Brain microvascular endothelial cell (primary cell): ENCODE data around the gene PGC.
A peak's percentile ranks its signal among the peaks of the same experiment; 100 is the strongest.
"Not testable (repeated sequence)": the region's sequence is repeated elsewhere in the genome, so short reads cannot be mapped to it uniquely, and the experiment has no call there.

ENCODE experiments used
- DNase-seq: peaks from one replicate; pipeline ENCODE4 v3.0.0-alpha.2; 2020
- H3K27ac ChIP-seq: fragments of 250-450 bp; sonication (Bioruptor Pico); 2 replicates; pipeline ENCODE4 v1.5.1; 2020; ENCODE audit warnings: mild to moderate bottlenecking, moderate library complexity
- H3K27me3 ChIP-seq: fragments of 250-450 bp; sonication (Bioruptor Pico); replicated peaks from 2 replicates; pipeline ENCODE4 v1.5.1; 2020; ENCODE audit warnings: mild to moderate bottlenecking
- H3K36me3 ChIP-seq: fragments of 250-450 bp; sonication (Bioruptor Pico); replicated peaks from 2 replicates; pipeline ENCODE4 v1.5.1; 2020; ENCODE audit warnings: mild to moderate bottlenecking
- H3K4me3 ChIP-seq: 2 replicates; pipeline ENCODE4 v1.5.1; 2011; ENCODE audit warnings: low read depth, mild to moderate bottlenecking, control low read depth, low read length, moderate library complexity
- in situ Hi-C: cut with HindIII; loops from 2 replicates; pipeline ENCODE4 v1.10.0; 2017; ENCODE audit warnings: low sequenced_read_pairs, low pct_ligation_motif_present
- TF ChIP-seq, protein P1 (sequence below): IDR thresholded peaks from 2 replicates; pipeline ENCODE4 v1.5.1; 2011; ENCODE audit warnings: low read depth, mild to moderate bottlenecking, moderate library complexity, low read length, control low read depth, inconsistent platforms; ENCODE audit errors: missing control alignments

PGC gene

GRCh38 chr6:41770381-41771057 is 23.3 kb upstream of the PGC start:
- no peak for DNase-seq
- H3K36me3 ChIP-seq: peaks cover 13% of the 10 kb centered on the region
- H3K27me3 ChIP-seq: no peaks in the 10 kb centered on the region
- no peak overlapping the region for H3K4me3 ChIP-seq
- no peak overlapping the region for H3K27ac ChIP-seq
- in situ Hi-C loops: no loop called here
- TF ChIP-seq, protein P1, sequence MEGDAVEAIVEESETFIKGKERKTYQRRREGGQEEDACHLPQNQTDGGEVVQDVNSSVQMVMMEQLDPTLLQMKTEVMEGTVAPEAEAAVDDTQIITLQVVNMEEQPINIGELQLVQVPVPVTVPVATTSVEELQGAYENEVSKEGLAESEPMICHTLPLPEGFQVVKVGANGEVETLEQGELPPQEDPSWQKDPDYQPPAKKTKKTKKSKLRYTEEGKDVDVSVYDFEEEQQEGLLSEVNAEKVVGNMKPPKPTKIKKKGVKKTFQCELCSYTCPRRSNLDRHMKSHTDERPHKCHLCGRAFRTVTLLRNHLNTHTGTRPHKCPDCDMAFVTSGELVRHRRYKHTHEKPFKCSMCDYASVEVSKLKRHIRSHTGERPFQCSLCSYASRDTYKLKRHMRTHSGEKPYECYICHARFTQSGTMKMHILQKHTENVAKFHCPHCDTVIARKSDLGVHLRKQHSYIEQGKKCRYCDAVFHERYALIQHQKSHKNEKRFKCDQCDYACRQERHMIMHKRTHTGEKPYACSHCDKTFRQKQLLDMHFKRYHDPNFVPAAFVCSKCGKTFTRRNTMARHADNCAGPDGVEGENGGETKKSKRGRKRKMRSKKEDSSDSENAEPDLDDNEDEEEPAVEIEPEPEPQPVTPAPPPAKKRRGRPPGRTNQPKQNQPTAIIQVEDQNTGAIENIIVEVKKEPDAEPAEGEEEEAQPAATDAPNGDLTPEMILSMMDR: no peak

- Histone ChIP-seq H3K27ac (no peak overlapping the region), H3K36me3 (peaks cover 9% of the 10 kb centered on the region), H3K27me3 (no peaks in the 10 kb centered on the region), H3K4me3 (no peak overlapping the region)
- DNase-seq: no peak
- in situ Hi-C loops: no loop called here
- TF ChIP-seq, protein P1: no peak
These were observed 22.2 kb upstream of the PGC start for GRCh38 chr6:41769376-41769775.

- in situ Hi-C loops: no loop called here
- Histone ChIP-seq H3K27me3 (no peaks in the 10 kb centered on the region), H3K36me3 (peaks cover 9% of the 10 kb centered on the region), H3K4me3 (no peak overlapping the region), H3K27ac (no peak overlapping the region)
- TF ChIP-seq, protein P1: no peak
- no peak for DNase-seq
These were observed 21.5 kb upstream of the PGC start for GRCh38 chr6:41768545-41769308.

DNA sequence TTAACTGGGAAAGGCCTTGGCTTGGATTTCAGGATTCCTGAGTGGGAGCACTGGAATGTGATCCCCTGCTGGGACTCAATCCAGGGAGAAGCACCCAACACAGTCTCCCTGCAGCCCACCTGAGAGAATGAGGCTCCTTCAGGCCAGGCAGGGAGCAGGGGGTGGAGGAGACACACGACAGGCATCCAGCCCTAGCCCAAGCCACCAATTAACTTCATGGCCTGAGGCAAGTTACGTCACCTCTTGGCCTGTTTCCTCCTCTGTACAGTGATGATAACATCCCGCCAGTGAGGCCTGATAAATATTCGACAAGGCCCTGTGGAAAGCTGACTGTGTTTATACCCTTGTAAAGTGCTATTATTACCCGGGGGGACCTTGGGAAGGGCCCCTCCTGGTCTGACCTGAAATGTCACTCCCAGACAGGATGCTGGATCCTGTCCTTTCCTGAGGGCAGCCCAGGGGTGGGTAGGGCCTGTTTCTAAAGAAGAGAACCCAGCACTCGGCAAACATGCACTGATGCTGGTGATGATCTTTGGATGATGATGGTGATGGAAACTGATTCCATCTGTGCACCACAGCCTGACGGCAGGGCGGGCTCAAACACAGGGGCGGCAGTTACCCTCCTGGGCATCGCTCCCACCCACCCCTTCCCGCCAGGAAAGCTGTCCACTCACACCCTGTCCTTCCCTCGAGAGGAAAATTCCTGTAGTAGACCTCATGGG is 20.1 kb upstream of the PGC start:
- peaks cover 4% of the 10 kb centered on the region for H3K36me3 ChIP-seq
- H3K4me3 ChIP-seq: no peak overlapping the region
- H3K27ac ChIP-seq: no peak overlapping the region
- TF ChIP-seq, protein P1: no peak
- DNase-seq: peak; percentile 59
- in situ Hi-C loops: no loop called here
- no peaks in the 10 kb centered on the region for H3K27me3 ChIP-seq

- H3K4me3 ChIP-seq, H3K27me3 ChIP-seq, DNase-seq, H3K27ac ChIP-seq, H3K36me3 ChIP-seq, in situ Hi-C loops: not testable (repeated sequence)
These were observed 19.0 kb upstream of the PGC start for GRCh38 chr6:41766043-41766664.

GRCh38 chr6:41763470-41763869 is 16.3 kb upstream of the PGC start:
- no peak overlapping the region for H3K4me3 ChIP-seq
- H3K27me3 ChIP-seq: no peaks in the 10 kb centered on the region
- DNase-seq: no peak
- no peak overlapping the region for H3K27ac ChIP-seq
- TF ChIP-seq, protein P1: no peak
- in situ Hi-C loops: no loop called here
- H3K36me3 ChIP-seq: no peaks in the 10 kb centered on the region
